ENCODE results near the gene PCDHGA1.

The PCDHGA1 gene

GRCh38 chr5:141528291-141528984 lies 198.1 kb downstream of the PCDHGA1 start:
- peaks cover 96% of the 10 kb centered on the region for H3K4me1 ChIP-seq (ENCODE audit: control insufficient read depth, low read length)
- H3K27me3 ChIP-seq (ENCODE audit: control insufficient read depth, low read length) = no peaks in the 10 kb centered on the region
- H3K4me2 ChIP-seq (ENCODE audit: low read length) = peak overlapping the region; percentile 86
- peaks cover 36% of the 10 kb centered on the region for H3K79me2 ChIP-seq (ENCODE audit: control insufficient read depth, low read length)
- H3K27ac ChIP-seq (ENCODE audit: low read depth, low read length) = peak overlapping the region; percentile 98
- H3K36me3 ChIP-seq (ENCODE audit: control insufficient read depth, low read length) = peaks cover 92% of the 10 kb centered on the region
- H4K20me1 ChIP-seq (ENCODE audit: control insufficient read depth, insufficient read depth, low read depth, low read length) = no peaks in the 10 kb centered on the region
- H3K9me3 ChIP-seq (ENCODE audit: control insufficient read depth, insufficient read depth, low read length) = no peaks in the 10 kb centered on the region
- H3K9me2 ChIP-seq (replicated peaks; ENCODE audit: control insufficient read depth, low read length) = no peaks in the 10 kb centered on the region
- peak overlapping the region; percentile 75 for H3K4me3 ChIP-seq (ENCODE audit: low read length)
- TF ChIP-seq EZH2phosphoT487 (IDR thresholded peaks at IDR 0.05; ENCODE audit: borderline replicate concordance, low read length) = no peak
- TF ChIP-seq, protein P1, sequence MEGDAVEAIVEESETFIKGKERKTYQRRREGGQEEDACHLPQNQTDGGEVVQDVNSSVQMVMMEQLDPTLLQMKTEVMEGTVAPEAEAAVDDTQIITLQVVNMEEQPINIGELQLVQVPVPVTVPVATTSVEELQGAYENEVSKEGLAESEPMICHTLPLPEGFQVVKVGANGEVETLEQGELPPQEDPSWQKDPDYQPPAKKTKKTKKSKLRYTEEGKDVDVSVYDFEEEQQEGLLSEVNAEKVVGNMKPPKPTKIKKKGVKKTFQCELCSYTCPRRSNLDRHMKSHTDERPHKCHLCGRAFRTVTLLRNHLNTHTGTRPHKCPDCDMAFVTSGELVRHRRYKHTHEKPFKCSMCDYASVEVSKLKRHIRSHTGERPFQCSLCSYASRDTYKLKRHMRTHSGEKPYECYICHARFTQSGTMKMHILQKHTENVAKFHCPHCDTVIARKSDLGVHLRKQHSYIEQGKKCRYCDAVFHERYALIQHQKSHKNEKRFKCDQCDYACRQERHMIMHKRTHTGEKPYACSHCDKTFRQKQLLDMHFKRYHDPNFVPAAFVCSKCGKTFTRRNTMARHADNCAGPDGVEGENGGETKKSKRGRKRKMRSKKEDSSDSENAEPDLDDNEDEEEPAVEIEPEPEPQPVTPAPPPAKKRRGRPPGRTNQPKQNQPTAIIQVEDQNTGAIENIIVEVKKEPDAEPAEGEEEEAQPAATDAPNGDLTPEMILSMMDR (IDR thresholded peaks at IDR 0.05; ENCODE audit: low read depth, low read length, poor library complexity, severe bottlenecking) = no peak
- H3F3A ChIP-seq (ENCODE audit: control insufficient read depth, insufficient read depth) = peaks cover 44% of the 10 kb centered on the region

GRCh38 chr5:141529002-141529401 lies 198.7 kb downstream of the PCDHGA1 start:
- peaks cover 92% of the 10 kb centered on the region for H3K36me3 ChIP-seq (ENCODE audit: control insufficient read depth, low read length)

GRCh38 chr5:141529873-141530272 lies 199.6 kb downstream of the PCDHGA1 start:
- TF ChIP-seq, protein P1 (IDR thresholded peaks at IDR 0.05; ENCODE audit: low read depth, low read length, poor library complexity, severe bottlenecking) = no peak
- no peak for TF ChIP-seq EZH2phosphoT487 (IDR thresholded peaks at IDR 0.05; ENCODE audit: borderline replicate concordance, low read length)
- Histone ChIP-seq H3K9me3 (ENCODE audit: control insufficient read depth, insufficient read depth, low read length) (no peaks in the 10 kb centered on the region), H3K27me3 (ENCODE audit: control insufficient read depth, low read length) (no peaks in the 10 kb centered on the region), H3F3A (ENCODE audit: control insufficient read depth, insufficient read depth) (peaks cover 39% of the 10 kb centered on the region), H3K79me2 (ENCODE audit: control insufficient read depth, low read length) (peaks cover 27% of the 10 kb centered on the region), H3K4me2 (ENCODE audit: low read length) (peak overlapping the region; percentile 86), H4K20me1 (ENCODE audit: control insufficient read depth, insufficient read depth, low read depth, low read length) (no peaks in the 10 kb centered on the region), H3K27ac (ENCODE audit: low read depth, low read length) (peak overlapping the region; percentile 98), H3K4me1 (ENCODE audit: control insufficient read depth, low read length) (peaks cover 90% of the 10 kb centered on the region), H3K36me3 (ENCODE audit: control insufficient read depth, low read length) (peaks cover 92% of the 10 kb centered on the region), H3K4me3 (ENCODE audit: low read length) (peak overlapping the region; percentile 75), H3K9me2 (replicated peaks; ENCODE audit: control insufficient read depth, low read length) (no peaks in the 10 kb centered on the region)

More at GRCh38 chr5:141529002-141529401, 198.7 kb downstream of the PCDHGA1 start:
- Histone ChIP-seq H3K27me3 (ENCODE audit: control insufficient read depth, low read length) (no peaks in the 10 kb centered on the region), H3F3A (ENCODE audit: control insufficient read depth, insufficient read depth) (peaks cover 44% of the 10 kb centered on the region), H3K79me2 (ENCODE audit: control insufficient read depth, low read length) (peaks cover 33% of the 10 kb centered on the region), H3K9me2 (replicated peaks; ENCODE audit: control insufficient read depth, low read length) (no peaks in the 10 kb centered on the region), H3K27ac (ENCODE audit: low read depth, low read length) (peak overlapping the region; percentile 98), H3K4me2 (ENCODE audit: low read length) (peak overlapping the region; percentile 86), H3K9me3 (ENCODE audit: control insufficient read depth, insufficient read depth, low read length) (no peaks in the 10 kb centered on the region), H3K4me1 (ENCODE audit: control insufficient read depth, low read length) (peaks cover 91% of the 10 kb centered on the region), H3K4me3 (ENCODE audit: low read length) (peak overlapping the region; percentile 75), H4K20me1 (ENCODE audit: control insufficient read depth, insufficient read depth, low read depth, low read length) (no peaks in the 10 kb centered on the region)
- TF ChIP-seq, protein P1 (IDR thresholded peaks at IDR 0.05; ENCODE audit: low read depth, low read length, poor library complexity, severe bottlenecking) = no peak
- TF ChIP-seq EZH2phosphoT487 (IDR thresholded peaks at IDR 0.05; ENCODE audit: borderline replicate concordance, low read length) = no peak

Data from DOHH2 (cell line).